ENCODE measurements around the gene TMEM232. TPM values are rescaled to one million over a fixed set of nuclear protein-coding genes. Genes with fewer than 3 reads are reported as not detected.

The TMEM232 gene
- total RNA-seq, 4 donors from 2014 or later = 10.5 to 26.8 (median 11.6) TPM

- Histone ChIP-seq H3K27me3 (no peaks in the 10 kb centered on the region), H3K4me3 (replicated peaks in 1 of 3) (no peak overlapping the region), H3K9me3 (no peaks in the 10 kb centered on the region), H3K36me3 (no peaks in the 10 kb centered on the region), H3K27ac (no peak overlapping the region), H3K4me1 (no peaks in the 10 kb centered on the region)
- no peak for TF ChIP-seq CTCF (IDR thresholded peaks at IDR 0.05)
- TF ChIP-seq POLR2A (IDR thresholded peaks at IDR 0.05) = no peak
- intact Hi-C loops (cut with DNase I) = no loop called here
- WGBS, 2 donors = 93 to 95% methylated on average over 1 of the region's 1 CpG
- DNase-seq = no peak
Observed at GRCh38 chr5:110458313-110458712, 268.2 kb downstream of the TMEM232 start.

GRCh38 chr5:110442856-110443255 lies 283.6 kb downstream of the TMEM232 start:
- WGBS, 2 donors = 95 to 99% methylated on average over 4 of the region's 4 CpGs
- H3K4me1 ChIP-seq = no peaks in the 10 kb centered on the region
- H3K27me3 ChIP-seq = no peaks in the 10 kb centered on the region
- H3K27ac ChIP-seq = no peak overlapping the region
- H3K9me3 ChIP-seq = no peaks in the 10 kb centered on the region
- TF ChIP-seq POLR2A (IDR thresholded peaks at IDR 0.05) (no peak), CTCF (IDR thresholded peaks at IDR 0.05) (no peak)
- H3K36me3 ChIP-seq = no peaks in the 10 kb centered on the region
- intact Hi-C loops (cut with DNase I) = no loop called here
- no peak overlapping the region for H3K4me3 ChIP-seq (replicated peaks in 1 of 3)
- DNase-seq = no peak

GRCh38 chr5:110441035-110441434 lies 285.4 kb downstream of the TMEM232 start:
- Histone ChIP-seq H3K36me3 (no peaks in the 10 kb centered on the region), H3K27ac (no peak overlapping the region), H3K4me1 (no peaks in the 10 kb centered on the region), H3K4me3 (replicated peaks in 1 of 3) (no peak overlapping the region), H3K27me3 (no peaks in the 10 kb centered on the region), H3K9me3 (no peaks in the 10 kb centered on the region)
- WGBS, 2 donors = 42 to 63% methylated on average over 2 of the region's 2 CpGs
- DNase-seq = no peak
- TF ChIP-seq POLR2A (IDR thresholded peaks at IDR 0.05) (no peak), CTCF (IDR thresholded peaks at IDR 0.05) (no peak)
- intact Hi-C loops (cut with DNase I) = no loop called here

- no peaks in the 10 kb centered on the region for H3K4me1 ChIP-seq
- no peak overlapping the region for H3K27ac ChIP-seq
- no peak overlapping the region for H3K4me3 ChIP-seq (replicated peaks in 1 of 3)
- WGBS, 2 donors = 92 to 95% methylated on average over 2 of the region's 2 CpGs
- H3K36me3 ChIP-seq = no peaks in the 10 kb centered on the region
- no peaks in the 10 kb centered on the region for H3K9me3 ChIP-seq
- no peaks in the 10 kb centered on the region for H3K27me3 ChIP-seq
- intact Hi-C loops (cut with DNase I) = no loop called here
- DNase-seq = no peak
- TF ChIP-seq POLR2A (IDR thresholded peaks at IDR 0.05) = no peak
- no peak for TF ChIP-seq CTCF (IDR thresholded peaks at IDR 0.05)
Observed at GRCh38 chr5:110440058-110440457, 286.4 kb downstream of the TMEM232 start.

- H3K9me3 ChIP-seq = no peaks in the 10 kb centered on the region
- H3K4me1 ChIP-seq = no peaks in the 10 kb centered on the region
- no peak for TF ChIP-seq POLR2A (IDR thresholded peaks at IDR 0.05)
- no peak for DNase-seq
- 81 to 84% methylated on average over 3 of the region's 3 CpGs for WGBS, 2 donors
- no peaks in the 10 kb centered on the region for H3K36me3 ChIP-seq
- no peak overlapping the region for H3K4me3 ChIP-seq (replicated peaks in 1 of 3)
- no peaks in the 10 kb centered on the region for H3K27me3 ChIP-seq
- intact Hi-C loops (cut with DNase I) = no loop called here
- H3K27ac ChIP-seq = no peak overlapping the region
Observed at GRCh38 chr5:110439296-110439695, 287.2 kb downstream of the TMEM232 start.

- H3K36me3 ChIP-seq = no peaks in the 10 kb centered on the region
- no peaks in the 10 kb centered on the region for H3K4me1 ChIP-seq
- 62 to 77% methylated on average over 2 of the region's 2 CpGs for WGBS, 2 donors
- H3K9me3 ChIP-seq = no peaks in the 10 kb centered on the region
- no peak for TF ChIP-seq POLR2A (IDR thresholded peaks at IDR 0.05)
- TF ChIP-seq CTCF (IDR thresholded peaks at IDR 0.05) = no peak
- H3K27ac ChIP-seq = no peak overlapping the region
- intact Hi-C loops (cut with DNase I) = no loop called here
- DNase-seq = no peak
- H3K4me3 ChIP-seq (replicated peaks in 1 of 3) = no peak overlapping the region
- no peaks in the 10 kb centered on the region for H3K27me3 ChIP-seq
Observed at GRCh38 chr5:110435207-110435606, 291.3 kb downstream of the TMEM232 start.

Measured in thyroid gland (tissue), 4 donors.